ENCODE results near the gene MCTP1. TPM values are rescaled to one million over a fixed set of nuclear protein-coding genes. Genes with fewer than 3 reads are reported as not detected.

Gene MCTP1
- total and polyA plus RNA-seq, 2 of the 8 experiments (the other 6 are each of a cell fraction or from before 2014, with no cell fraction given), result 0.56 to 3.4 TPM

DNA sequence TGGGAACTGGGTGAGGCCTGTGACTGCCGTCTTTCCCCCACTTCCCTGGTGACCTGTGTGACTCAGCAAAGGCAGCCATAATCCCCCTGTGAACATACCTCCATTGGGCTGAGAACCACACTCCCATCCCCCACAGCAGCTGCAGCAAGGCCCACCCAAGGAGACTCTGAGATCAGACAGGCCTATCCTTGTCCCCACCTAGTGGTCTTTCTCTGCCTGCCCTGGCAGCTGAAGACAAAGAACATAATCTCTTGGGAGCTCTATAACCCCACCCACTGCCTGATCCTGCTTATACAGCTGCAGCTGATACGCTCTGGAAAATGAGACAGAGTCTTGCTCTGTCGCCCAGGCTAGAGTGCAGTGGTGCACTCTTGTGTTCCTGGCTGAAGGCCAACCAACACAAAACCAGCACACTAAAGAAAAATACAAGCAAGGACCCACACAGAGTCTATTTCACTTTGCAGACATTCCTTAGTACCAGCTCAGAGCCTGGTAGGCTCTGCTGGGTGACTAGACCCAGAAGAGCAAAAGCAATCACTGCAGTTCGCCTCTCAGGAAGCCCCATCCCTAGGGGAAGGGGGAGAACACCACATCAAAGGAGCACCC, 106.7 kb downstream of the MCTP1 start (continued):
- TF ChIP-seq, protein P1, sequence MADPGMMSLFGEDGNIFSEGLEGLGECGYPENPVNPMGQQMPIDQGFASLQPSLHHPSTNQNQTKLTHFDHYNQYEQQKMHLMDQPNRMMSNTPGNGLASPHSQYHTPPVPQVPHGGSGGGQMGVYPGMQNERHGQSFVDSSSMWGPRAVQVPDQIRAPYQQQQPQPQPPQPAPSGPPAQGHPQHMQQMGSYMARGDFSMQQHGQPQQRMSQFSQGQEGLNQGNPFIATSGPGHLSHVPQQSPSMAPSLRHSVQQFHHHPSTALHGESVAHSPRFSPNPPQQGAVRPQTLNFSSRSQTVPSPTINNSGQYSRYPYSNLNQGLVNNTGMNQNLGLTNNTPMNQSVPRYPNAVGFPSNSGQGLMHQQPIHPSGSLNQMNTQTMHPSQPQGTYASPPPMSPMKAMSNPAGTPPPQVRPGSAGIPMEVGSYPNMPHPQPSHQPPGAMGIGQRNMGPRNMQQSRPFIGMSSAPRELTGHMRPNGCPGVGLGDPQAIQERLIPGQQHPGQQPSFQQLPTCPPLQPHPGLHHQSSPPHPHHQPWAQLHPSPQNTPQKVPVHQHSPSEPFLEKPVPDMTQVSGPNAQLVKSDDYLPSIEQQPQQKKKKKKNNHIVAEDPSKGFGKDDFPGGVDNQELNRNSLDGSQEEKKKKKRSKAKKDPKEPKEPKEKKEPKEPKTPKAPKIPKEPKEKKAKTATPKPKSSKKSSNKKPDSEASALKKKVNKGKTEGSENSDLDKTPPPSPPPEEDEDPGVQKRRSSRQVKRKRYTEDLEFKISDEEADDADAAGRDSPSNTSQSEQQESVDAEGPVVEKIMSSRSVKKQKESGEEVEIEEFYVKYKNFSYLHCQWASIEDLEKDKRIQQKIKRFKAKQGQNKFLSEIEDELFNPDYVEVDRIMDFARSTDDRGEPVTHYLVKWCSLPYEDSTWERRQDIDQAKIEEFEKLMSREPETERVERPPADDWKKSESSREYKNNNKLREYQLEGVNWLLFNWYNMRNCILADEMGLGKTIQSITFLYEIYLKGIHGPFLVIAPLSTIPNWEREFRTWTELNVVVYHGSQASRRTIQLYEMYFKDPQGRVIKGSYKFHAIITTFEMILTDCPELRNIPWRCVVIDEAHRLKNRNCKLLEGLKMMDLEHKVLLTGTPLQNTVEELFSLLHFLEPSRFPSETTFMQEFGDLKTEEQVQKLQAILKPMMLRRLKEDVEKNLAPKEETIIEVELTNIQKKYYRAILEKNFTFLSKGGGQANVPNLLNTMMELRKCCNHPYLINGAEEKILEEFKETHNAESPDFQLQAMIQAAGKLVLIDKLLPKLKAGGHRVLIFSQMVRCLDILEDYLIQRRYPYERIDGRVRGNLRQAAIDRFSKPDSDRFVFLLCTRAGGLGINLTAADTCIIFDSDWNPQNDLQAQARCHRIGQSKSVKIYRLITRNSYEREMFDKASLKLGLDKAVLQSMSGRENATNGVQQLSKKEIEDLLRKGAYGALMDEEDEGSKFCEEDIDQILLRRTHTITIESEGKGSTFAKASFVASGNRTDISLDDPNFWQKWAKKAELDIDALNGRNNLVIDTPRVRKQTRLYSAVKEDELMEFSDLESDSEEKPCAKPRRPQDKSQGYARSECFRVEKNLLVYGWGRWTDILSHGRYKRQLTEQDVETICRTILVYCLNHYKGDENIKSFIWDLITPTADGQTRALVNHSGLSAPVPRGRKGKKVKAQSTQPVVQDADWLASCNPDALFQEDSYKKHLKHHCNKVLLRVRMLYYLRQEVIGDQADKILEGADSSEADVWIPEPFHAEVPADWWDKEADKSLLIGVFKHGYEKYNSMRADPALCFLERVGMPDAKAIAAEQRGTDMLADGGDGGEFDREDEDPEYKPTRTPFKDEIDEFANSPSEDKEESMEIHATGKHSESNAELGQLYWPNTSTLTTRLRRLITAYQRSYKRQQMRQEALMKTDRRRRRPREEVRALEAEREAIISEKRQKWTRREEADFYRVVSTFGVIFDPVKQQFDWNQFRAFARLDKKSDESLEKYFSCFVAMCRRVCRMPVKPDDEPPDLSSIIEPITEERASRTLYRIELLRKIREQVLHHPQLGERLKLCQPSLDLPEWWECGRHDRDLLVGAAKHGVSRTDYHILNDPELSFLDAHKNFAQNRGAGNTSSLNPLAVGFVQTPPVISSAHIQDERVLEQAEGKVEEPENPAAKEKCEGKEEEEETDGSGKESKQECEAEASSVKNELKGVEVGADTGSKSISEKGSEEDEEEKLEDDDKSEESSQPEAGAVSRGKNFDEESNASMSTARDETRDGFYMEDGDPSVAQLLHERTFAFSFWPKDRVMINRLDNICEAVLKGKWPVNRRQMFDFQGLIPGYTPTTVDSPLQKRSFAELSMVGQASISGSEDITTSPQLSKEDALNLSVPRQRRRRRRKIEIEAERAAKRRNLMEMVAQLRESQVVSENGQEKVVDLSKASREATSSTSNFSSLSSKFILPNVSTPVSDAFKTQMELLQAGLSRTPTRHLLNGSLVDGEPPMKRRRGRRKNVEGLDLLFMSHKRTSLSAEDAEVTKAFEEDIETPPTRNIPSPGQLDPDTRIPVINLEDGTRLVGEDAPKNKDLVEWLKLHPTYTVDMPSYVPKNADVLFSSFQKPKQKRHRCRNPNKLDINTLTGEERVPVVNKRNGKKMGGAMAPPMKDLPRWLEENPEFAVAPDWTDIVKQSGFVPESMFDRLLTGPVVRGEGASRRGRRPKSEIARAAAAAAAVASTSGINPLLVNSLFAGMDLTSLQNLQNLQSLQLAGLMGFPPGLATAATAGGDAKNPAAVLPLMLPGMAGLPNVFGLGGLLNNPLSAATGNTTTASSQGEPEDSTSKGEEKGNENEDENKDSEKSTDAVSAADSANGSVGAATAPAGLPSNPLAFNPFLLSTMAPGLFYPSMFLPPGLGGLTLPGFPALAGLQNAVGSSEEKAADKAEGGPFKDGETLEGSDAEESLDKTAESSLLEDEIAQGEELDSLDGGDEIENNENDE (IDR thresholded peaks at IDR 0.05; ENCODE audit: insufficient replicate concordance, low read length), result no peak
- TF ChIP-seq MAFK (IDR thresholded peaks at IDR 0.05; ENCODE audit: low read depth, low read length) (peak; percentile 85; the same call in 1 of the 2 replicates), HDAC2 (IDR thresholded peaks at IDR 0.05; ENCODE audit: borderline replicate concordance in 1 of 2, low read depth in 2 of 2, low read length in 2 of 2) (no peak; a peak in 1 of 4 replicates), RBBP5 (IDR thresholded peaks at IDR 0.05; ENCODE audit: borderline replicate concordance, low read depth, low read length) (no peak), YY1 (IDR thresholded peaks at IDR 0.05; ENCODE audit: low read depth, low read length) (peak; percentile 95), HDAC6 (IDR thresholded peaks at IDR 0.05; ENCODE audit: low read depth, low read length) (no peak), CREB1 (IDR thresholded peaks at IDR 0.05) (peak; percentile 16; the same call in 1 of the 2 replicates), JUN (IDR thresholded peaks at IDR 0.05; ENCODE audit: low read depth, low read length) (no peak), ASH2L (IDR thresholded peaks at IDR 0.05; ENCODE audit: low read length) (peak; percentile 87), RAD21 (IDR thresholded peaks at IDR 0.05 in 1 of 2, conservative IDR thresholded peaks at IDR 0.05 in 1 of 2; ENCODE audit: low read depth in 2 of 2, low read length in 2 of 2) (peak; percentile 74 to 85), SP1 (IDR thresholded peaks at IDR 0.05; ENCODE audit: low read depth, low read length) (peak; percentile 79)

Data from H1 (cell line).